ENCODE measurements around the gene RAMAC. TPM values are rescaled to one million over a fixed set of nuclear protein-coding genes. Genes with fewer than 3 reads are reported as not detected.

The RAMAC gene
- total and polyA plus RNA-seq, 4 donors: 15.6 to 28.6 (median 20.8) TPM

GRCh38 chr15:82950746-82951370 lies 35.2 kb upstream of the RAMAC start:
- Histone ChIP-seq H3K36me3 (ENCODE audit: control insufficient read depth in 4 of 4, insufficient read depth in 4 of 4, low read length in 4 of 4) (no peaks in the 10 kb centered on the region), H3K9me3 (ENCODE audit: control insufficient read depth in 4 of 4, insufficient read depth in 3 of 4, low read length in 3 of 4) (peaks cover 0 to 2% (median 0%) of the 10 kb centered on the region in 4 donors), H3K4me1 (ENCODE audit: control insufficient read depth in 5 of 5, insufficient read depth in 5 of 5, low read length in 5 of 5) (peaks cover 0 to 12% (median 0%) of the 10 kb centered on the region in 5 donors), H3K4me3 (no peak overlapping the region), H3K9ac (ENCODE audit: insufficient read depth in 1 of 2, low read length in 2 of 2) (no peak overlapping the region), H3K27ac (ENCODE audit: low read depth in 1 of 2, low read length in 1 of 2) (peak overlapping the region in 1 of 2 donors; percentile 11), H3K27me3 (ENCODE audit: control insufficient read depth in 3 of 3, insufficient read depth in 3 of 3, low read length in 2 of 3) (peaks cover 0 to 21% (median 0%) of the 10 kb centered on the region in 3 donors)
- TF ChIP-seq, protein P1, sequence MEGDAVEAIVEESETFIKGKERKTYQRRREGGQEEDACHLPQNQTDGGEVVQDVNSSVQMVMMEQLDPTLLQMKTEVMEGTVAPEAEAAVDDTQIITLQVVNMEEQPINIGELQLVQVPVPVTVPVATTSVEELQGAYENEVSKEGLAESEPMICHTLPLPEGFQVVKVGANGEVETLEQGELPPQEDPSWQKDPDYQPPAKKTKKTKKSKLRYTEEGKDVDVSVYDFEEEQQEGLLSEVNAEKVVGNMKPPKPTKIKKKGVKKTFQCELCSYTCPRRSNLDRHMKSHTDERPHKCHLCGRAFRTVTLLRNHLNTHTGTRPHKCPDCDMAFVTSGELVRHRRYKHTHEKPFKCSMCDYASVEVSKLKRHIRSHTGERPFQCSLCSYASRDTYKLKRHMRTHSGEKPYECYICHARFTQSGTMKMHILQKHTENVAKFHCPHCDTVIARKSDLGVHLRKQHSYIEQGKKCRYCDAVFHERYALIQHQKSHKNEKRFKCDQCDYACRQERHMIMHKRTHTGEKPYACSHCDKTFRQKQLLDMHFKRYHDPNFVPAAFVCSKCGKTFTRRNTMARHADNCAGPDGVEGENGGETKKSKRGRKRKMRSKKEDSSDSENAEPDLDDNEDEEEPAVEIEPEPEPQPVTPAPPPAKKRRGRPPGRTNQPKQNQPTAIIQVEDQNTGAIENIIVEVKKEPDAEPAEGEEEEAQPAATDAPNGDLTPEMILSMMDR (IDR thresholded peaks at IDR 0.05; ENCODE audit: control extremely low read depth, extremely low read depth): no peak
- DNase-seq: peak in 2 of 3 donors; percentile 25 to 45
- ATAC-seq (ENCODE audit: insufficient read depth, low FRiP score): no peak
- 53 to 66% methylated on average over 6 of the region's 6 CpGs for WGBS, 2 donors

DNA sequence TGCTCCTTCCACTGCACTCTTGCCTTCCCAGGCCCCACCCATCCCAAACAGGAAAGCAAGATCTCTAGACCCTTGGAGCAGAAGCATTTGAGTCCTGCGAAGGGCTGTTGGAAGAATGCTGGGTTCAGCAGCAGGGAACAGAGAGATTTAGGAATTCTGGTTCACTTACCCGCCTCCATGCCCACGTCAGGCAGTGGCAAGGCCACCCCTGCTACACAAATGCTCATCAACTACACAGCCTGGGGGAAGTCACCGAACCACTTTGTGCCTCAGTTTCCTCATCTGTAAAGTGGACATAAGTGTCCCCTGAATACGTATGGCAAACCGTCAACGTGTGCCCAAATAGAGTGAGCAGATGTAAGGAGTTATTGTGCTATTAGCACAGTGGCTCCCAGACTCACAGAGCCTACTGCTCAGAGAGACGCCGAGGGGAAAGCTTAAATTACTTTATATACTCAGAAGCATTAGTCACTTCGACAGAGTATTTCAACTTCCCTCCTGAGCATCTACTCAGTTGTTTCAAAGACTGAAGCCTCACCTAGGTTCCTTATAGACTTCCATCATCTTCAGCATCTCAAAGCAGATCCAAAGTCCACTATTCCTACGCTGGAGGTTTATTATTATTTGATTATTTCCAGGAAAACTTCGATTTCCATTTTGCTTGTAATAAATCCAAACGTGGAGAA lies 34.4 kb upstream of the RAMAC start:
- TF ChIP-seq, protein P1 (IDR thresholded peaks at IDR 0.05; ENCODE audit: control extremely low read depth, extremely low read depth): no peak
- Histone ChIP-seq H3K9ac (ENCODE audit: insufficient read depth in 1 of 2, low read length in 2 of 2) (no peak overlapping the region), H3K27me3 (ENCODE audit: control insufficient read depth in 3 of 3, insufficient read depth in 3 of 3, low read length in 2 of 3) (peaks cover 0 to 21% (median 0%) of the 10 kb centered on the region in 3 donors), H3K36me3 (ENCODE audit: control insufficient read depth in 4 of 4, insufficient read depth in 4 of 4, low read length in 4 of 4) (no peaks in the 10 kb centered on the region), H3K4me3 (peak overlapping the region; percentile 49), H3K9me3 (ENCODE audit: control insufficient read depth in 4 of 4, insufficient read depth in 3 of 4, low read length in 3 of 4) (peaks cover 0 to 2% (median 0%) of the 10 kb centered on the region in 4 donors), H3K4me1 (ENCODE audit: control insufficient read depth in 5 of 5, insufficient read depth in 5 of 5, low read length in 5 of 5) (peaks cover 0 to 12% (median 0%) of the 10 kb centered on the region in 5 donors), H3K27ac (ENCODE audit: low read depth in 1 of 2, low read length in 1 of 2) (peak overlapping the region in 1 of 2 donors; percentile 71)
- DNase-seq (peak in 2 of 3 donors; percentile 2 to 3), ATAC-seq (ENCODE audit: insufficient read depth, low FRiP score) (no peak)
- 49 to 55% methylated on average over 13 of the region's 13 CpGs for WGBS, 2 donors

DNA sequence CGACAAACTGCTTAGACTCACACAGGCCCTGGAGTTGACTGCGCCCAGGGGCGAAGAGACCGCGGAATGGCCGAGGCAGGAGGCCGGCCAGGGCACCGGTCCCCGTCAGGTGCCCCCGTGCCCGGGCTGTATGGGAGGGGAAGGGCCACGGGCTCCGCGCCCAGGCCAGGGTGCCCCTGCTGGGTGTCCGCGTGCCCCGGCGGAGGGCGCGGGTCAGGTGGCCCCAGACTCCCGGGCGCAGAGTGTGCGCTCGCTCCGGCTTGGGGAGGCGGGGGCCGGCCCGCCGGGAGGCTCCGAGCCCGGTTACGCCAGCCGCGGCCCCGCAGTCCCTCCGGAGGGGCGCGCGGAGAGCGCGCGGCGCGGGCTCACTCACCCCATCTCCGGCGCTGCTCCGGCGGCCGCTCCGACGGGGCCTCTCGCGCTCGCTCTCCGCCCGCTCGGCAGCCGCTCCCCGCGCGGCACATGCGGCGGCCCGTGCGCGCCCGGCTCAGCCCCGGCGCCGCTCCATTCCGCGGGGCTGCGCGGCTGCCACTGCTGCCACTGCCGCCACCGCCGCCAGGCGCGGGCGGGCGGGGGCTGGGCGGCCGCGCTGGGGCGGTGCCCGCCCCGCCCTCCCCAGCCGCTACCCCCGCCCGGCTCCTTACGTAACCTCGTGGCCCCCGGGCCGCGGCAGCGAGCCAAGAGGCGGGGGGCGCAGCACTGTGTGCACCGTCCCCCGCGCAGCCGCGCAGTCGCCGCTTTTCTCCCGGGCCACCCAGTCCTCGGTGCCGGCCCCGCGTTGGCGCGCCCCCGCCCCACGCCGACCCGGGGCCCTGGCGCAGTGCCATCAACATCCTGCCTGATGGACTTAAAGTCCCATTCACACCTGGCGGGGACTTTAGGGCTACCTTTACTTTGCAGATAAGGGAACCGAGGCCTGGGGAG lies 33.6 kb upstream of the RAMAC start, which contains the start of gene HOMER2:
Gene HOMER2, minus strand, starts transcription at position 563 of the 924 bp plus-strand sequence. Its CDS starts 185 bp downstream, at position 378.
- peaks cover 0 to 2% (median 0%) of the 10 kb centered on the region in 4 donors for H3K9me3 ChIP-seq (ENCODE audit: control insufficient read depth in 4 of 4, insufficient read depth in 3 of 4, low read length in 3 of 4)
- H3K4me1 ChIP-seq (ENCODE audit: control insufficient read depth in 5 of 5, insufficient read depth in 5 of 5, low read length in 5 of 5): peaks cover 0 to 12% (median 0%) of the 10 kb centered on the region in 5 donors
- H3K9ac ChIP-seq (ENCODE audit: insufficient read depth in 1 of 2, low read length in 2 of 2): no peak within 1 kb of the TSS
- 1% methylated on average over 70 to 119 of the region's 119 CpGs for WGBS, 2 donors
- H3K4me3 ChIP-seq: peak within 1 kb of the TSS; percentile 49
- peaks cover 0 to 21% (median 0%) of the 10 kb centered on the region in 3 donors for H3K27me3 ChIP-seq (ENCODE audit: control insufficient read depth in 3 of 3, insufficient read depth in 3 of 3, low read length in 2 of 3)
- TF ChIP-seq, protein P1 (IDR thresholded peaks at IDR 0.05; ENCODE audit: control extremely low read depth, extremely low read depth): no peak
- peak; percentile 53 for ATAC-seq (ENCODE audit: insufficient read depth, low FRiP score)
- DNase-seq: peak; percentile 24 to 52 (median 48)
- no peaks in the 10 kb centered on the region for H3K36me3 ChIP-seq (ENCODE audit: control insufficient read depth in 4 of 4, insufficient read depth in 4 of 4, low read length in 4 of 4)
- H3K27ac ChIP-seq (ENCODE audit: low read depth in 1 of 2, low read length in 1 of 2): peak within 1 kb of the TSS; percentile 63 to 71

Data from lung (tissue), 12 donors.